Liver (tissue), 9 donors: ENCODE results near the gene PRELID2. TPM values are rescaled to one million over a fixed set of nuclear protein-coding genes. Genes with fewer than 3 reads are reported as not detected.

ENCODE experiments used
- DNase-seq: peaks from one replicate; pipeline ENCODE4 v3.0.0-alpha.2; 2017; ENCODE audit warnings: low spot score
- H3K27ac ChIP-seq, 2 donors: one replicate each; pipeline ENCODE4 v1.7.0; 2013; ENCODE audit warnings: inconsistent platforms in 2 of 2, low read length in 2 of 2, control low read depth in 1 of 2, low read depth in 1 of 2, mild to moderate bottlenecking in 1 of 2
- H3K27me3 ChIP-seq, 4 donors: one replicate each; pipeline versions ENCODE4 v1.6.1 to v1.7.0; 2013; ENCODE audit warnings: low read length in 3 of 4, inconsistent platforms in 1 of 4, mild to moderate bottlenecking in 1 of 4, moderate library complexity in 1 of 4; ENCODE audit not compliant: control insufficient read depth in 4 of 4, insufficient read depth in 4 of 4
- H3K36me3 ChIP-seq, 4 donors: one replicate each; pipeline versions ENCODE4 v1.6.1 to v1.7.0; 2013; ENCODE audit warnings: low read length in 3 of 4, mild to moderate bottlenecking in 3 of 4, low read depth in 1 of 4, moderate library complexity in 1 of 4; ENCODE audit not compliant: control insufficient read depth in 4 of 4, insufficient read depth in 3 of 4
- H3K4me1 ChIP-seq, 4 donors: one replicate each; pipeline versions ENCODE4 v1.6.1 to v1.7.0; 2013; ENCODE audit warnings: low read length in 3 of 4, mild to moderate bottlenecking in 3 of 4, moderate library complexity in 1 of 4; ENCODE audit not compliant: control insufficient read depth in 4 of 4, insufficient read depth in 4 of 4
- H3K4me3 ChIP-seq, 3 donors: one replicate each; pipeline versions ENCODE4 v1.6.1 to v1.7.0; 2013; ENCODE audit warnings: low read length in 3 of 3, control low read depth in 1 of 3, low read depth in 1 of 3, mild to moderate bottlenecking in 1 of 3
- H3K9ac ChIP-seq, 2 donors: one replicate each; pipeline ENCODE4 v1.7.0; 2013; ENCODE audit warnings: low read length in 2 of 2, mild to moderate bottlenecking in 2 of 2, moderate library complexity in 2 of 2, control low read depth in 1 of 2, low read depth in 1 of 2
- H3K9me3 ChIP-seq, 4 donors: one replicate each; pipeline versions ENCODE4 v1.6.1 to v1.7.0; 2013; ENCODE audit warnings: low read length in 3 of 4; ENCODE audit not compliant: control insufficient read depth in 4 of 4
- EGR1 ChIP-seq, 2 donors: IDR thresholded peaks; 2 replicates each; pipeline ENCODE4 v1.6.1; 2016 to 2018; ENCODE audit warnings: antibody characterized with exemption in 2 of 2, low read depth in 2 of 2
- FOXA1 ChIP-seq: IDR thresholded peaks from 2 replicates; pipeline ENCODE4 v1.6.1; 2016; ENCODE audit warnings: antibody characterized with exemption
- FOXA2 ChIP-seq: IDR thresholded peaks from 2 replicates; pipeline ENCODE4 v1.6.1; 2016; ENCODE audit warnings: antibody characterized with exemption
- GABPA ChIP-seq, 2 donors: IDR thresholded peaks in 1 of 2; conservative IDR thresholded peaks in 1 of 2; 2 replicates each; pipeline ENCODE4 v1.6.1; 2016; ENCODE audit warnings: antibody characterized with exemption in 2 of 2, mild to moderate bottlenecking in 1 of 2, moderate library complexity in 1 of 2
- HNF4A ChIP-seq, 2 donors: conservative IDR thresholded peaks; 2 replicates each; pipeline ENCODE4 v1.6.1; 2016; ENCODE audit warnings: antibody characterized with exemption in 2 of 2, mild to moderate bottlenecking in 2 of 2
- HNF4G ChIP-seq: IDR thresholded peaks from 2 replicates; pipeline ENCODE4 v1.6.1; 2016; ENCODE audit warnings: antibody characterized with exemption
- JUND ChIP-seq, 2 donors: IDR thresholded peaks; 2 replicates each; pipeline ENCODE4 v1.6.1; 2016; ENCODE audit warnings: antibody characterized with exemption in 2 of 2
- NR2F2 ChIP-seq: IDR thresholded peaks from 2 replicates; pipeline ENCODE4 v1.6.1; 2016; ENCODE audit warnings: antibody characterized with exemption
- RAD21 ChIP-seq, 2 donors: IDR thresholded peaks; 2 replicates each; pipeline ENCODE4 v1.6.1; 2016; ENCODE audit warnings: antibody characterized with exemption in 2 of 2, mild to moderate bottlenecking in 2 of 2
- RXRA ChIP-seq, 2 donors: IDR thresholded peaks; 2 replicates each; pipeline ENCODE4 v1.6.1; 2017 to 2018; ENCODE audit warnings: antibody characterized with exemption in 2 of 2, mild to moderate bottlenecking in 1 of 2
- SP1 ChIP-seq: IDR thresholded peaks from 2 replicates; pipeline ENCODE4 v1.6.1; 2018; ENCODE audit warnings: antibody characterized with exemption, mild to moderate bottlenecking
- TAF1 ChIP-seq: conservative IDR thresholded peaks from 2 replicates; pipeline ENCODE4 v1.6.1; 2016; ENCODE audit warnings: antibody characterized with exemption, mild to moderate bottlenecking
- YY1 ChIP-seq: IDR thresholded peaks from 2 replicates; pipeline ENCODE4 v1.6.1; 2016; ENCODE audit warnings: antibody characterized with exemption, mild to moderate bottlenecking
- WGBS: extraction: QIAGEN DNeasy Blood & Tissue Kit; methylation state at CpG from one replicate; pipeline ENCODE4 v1.1.7; 2013; 5-methylcytosine and 5-hydroxymethylcytosine counted together
- polyA plus RNA-seq, 2 donors: library from polyadenylated mRNA; stranded (reverse) in 1 of 2; unstranded in 1 of 2; fragments of 200-250 nt in 1 of 2; fragments of >200 nt in 1 of 2; fragmentation: Nextera tagmentation in 1 of 2; extraction: Ambion mirVana in 1 of 2; gene quantifications; one replicate each; pipeline versions ENCODE4 v1.2.1 to v1.2.3, GENCODE V29; 2013 to 2015
- total RNA-seq, 2 donors: library from RNA; depleted of rRNA; stranded (reverse); fragments of >200 nt; gene quantifications; one replicate each; pipeline ENCODE4 v1.2.3, GENCODE V29; 2014
- TF ChIP-seq, protein P1 (sequence below): IDR thresholded peaks from 2 replicates; pipeline ENCODE4 v1.6.1; 2016; ENCODE audit warnings: antibody characterized with exemption
- TF ChIP-seq, protein P2 (sequence below): fragments of 150-350 bp; IDR thresholded peaks from 2 replicates; pipeline ENCODE4 v1.5.1; 2017; ENCODE audit warnings: improper control_type of control experiment, low read depth, low read length; ENCODE audit not compliant: missing input control
- TF ChIP-seq, protein P3 (sequence below): IDR thresholded peaks from 2 replicates; pipeline ENCODE4 v1.6.1; 2016; ENCODE audit warnings: antibody characterized with exemption, mild to moderate bottlenecking
- TF ChIP-seq, protein P4 (sequence below): IDR thresholded peaks from 2 replicates; pipeline ENCODE4 v1.6.1; 2016; ENCODE audit warnings: antibody characterized with exemption
- TF ChIP-seq, protein P5 (sequence below): IDR thresholded peaks from 2 replicates; pipeline ENCODE4 v1.6.1; 2016; ENCODE audit warnings: antibody characterized with exemption
- donor health status: healthy.
- donor health status: healthy.
- donor health status: healthy.
- donor health status: healthy.
- donor health status: healthy.

Gene PRELID2
- total and polyA plus RNA-seq, 4 donors = 1.1 to 24.9 (median 4.5) TPM

DNA sequence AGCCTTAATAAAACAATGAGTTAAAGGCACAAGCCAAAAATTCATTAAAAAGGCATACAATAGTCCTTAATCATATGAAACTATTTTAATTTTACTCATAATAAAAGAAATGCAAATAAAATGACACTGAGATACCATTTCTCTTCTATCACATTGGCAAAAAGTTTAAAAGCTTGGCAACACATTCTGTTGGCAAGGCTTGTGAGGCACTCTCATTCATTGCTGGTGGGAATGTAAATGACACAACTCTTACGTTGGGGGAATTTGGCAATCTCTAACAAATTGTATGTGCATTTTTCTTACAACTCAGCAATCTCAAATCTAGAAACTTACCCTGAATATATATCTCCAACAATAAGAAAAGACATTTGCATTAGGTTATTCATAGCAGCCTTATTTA lies 111.6 kb downstream of the PRELID2 start:
- Histone ChIP-seq H3K36me3 (no peaks in the 10 kb centered on the region), H3K27ac (no peak overlapping the region), H3K9me3 (no peaks in the 10 kb centered on the region), H3K9ac (no peak overlapping the region), H3K4me3 (no peak overlapping the region), H3K4me1 (no peaks in the 10 kb centered on the region), H3K27me3 (no peaks in the 10 kb centered on the region)
- WGBS = 73% methylated on average over 1 of the region's 1 CpG
- no peak for TF ChIP-seq FOXA1
- TF ChIP-seq RAD21 (IDR thresholded peaks at IDR 0.05) = no peak
- TF ChIP-seq, protein P1, sequence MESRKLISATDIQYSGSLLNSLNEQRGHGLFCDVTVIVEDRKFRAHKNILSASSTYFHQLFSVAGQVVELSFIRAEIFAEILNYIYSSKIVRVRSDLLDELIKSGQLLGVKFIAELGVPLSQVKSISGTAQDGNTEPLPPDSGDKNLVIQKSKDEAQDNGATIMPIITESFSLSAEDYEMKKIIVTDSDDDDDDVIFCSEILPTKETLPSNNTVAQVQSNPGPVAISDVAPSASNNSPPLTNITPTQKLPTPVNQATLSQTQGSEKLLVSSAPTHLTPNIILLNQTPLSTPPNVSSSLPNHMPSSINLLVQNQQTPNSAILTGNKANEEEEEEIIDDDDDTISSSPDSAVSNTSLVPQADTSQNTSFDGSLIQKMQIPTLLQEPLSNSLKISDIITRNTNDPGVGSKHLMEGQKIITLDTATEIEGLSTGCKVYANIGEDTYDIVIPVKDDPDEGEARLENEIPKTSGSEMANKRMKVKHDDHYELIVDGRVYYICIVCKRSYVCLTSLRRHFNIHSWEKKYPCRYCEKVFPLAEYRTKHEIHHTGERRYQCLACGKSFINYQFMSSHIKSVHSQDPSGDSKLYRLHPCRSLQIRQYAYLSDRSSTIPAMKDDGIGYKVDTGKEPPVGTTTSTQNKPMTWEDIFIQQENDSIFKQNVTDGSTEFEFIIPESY = no peak
- no peak for TF ChIP-seq TAF1
- TF ChIP-seq, protein P2, sequence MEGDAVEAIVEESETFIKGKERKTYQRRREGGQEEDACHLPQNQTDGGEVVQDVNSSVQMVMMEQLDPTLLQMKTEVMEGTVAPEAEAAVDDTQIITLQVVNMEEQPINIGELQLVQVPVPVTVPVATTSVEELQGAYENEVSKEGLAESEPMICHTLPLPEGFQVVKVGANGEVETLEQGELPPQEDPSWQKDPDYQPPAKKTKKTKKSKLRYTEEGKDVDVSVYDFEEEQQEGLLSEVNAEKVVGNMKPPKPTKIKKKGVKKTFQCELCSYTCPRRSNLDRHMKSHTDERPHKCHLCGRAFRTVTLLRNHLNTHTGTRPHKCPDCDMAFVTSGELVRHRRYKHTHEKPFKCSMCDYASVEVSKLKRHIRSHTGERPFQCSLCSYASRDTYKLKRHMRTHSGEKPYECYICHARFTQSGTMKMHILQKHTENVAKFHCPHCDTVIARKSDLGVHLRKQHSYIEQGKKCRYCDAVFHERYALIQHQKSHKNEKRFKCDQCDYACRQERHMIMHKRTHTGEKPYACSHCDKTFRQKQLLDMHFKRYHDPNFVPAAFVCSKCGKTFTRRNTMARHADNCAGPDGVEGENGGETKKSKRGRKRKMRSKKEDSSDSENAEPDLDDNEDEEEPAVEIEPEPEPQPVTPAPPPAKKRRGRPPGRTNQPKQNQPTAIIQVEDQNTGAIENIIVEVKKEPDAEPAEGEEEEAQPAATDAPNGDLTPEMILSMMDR = no peak
- no peak for TF ChIP-seq EGR1 (IDR thresholded peaks at IDR 0.05; ENCODE audit: low read depth in 2 of 2)
- TF ChIP-seq, protein P3, sequence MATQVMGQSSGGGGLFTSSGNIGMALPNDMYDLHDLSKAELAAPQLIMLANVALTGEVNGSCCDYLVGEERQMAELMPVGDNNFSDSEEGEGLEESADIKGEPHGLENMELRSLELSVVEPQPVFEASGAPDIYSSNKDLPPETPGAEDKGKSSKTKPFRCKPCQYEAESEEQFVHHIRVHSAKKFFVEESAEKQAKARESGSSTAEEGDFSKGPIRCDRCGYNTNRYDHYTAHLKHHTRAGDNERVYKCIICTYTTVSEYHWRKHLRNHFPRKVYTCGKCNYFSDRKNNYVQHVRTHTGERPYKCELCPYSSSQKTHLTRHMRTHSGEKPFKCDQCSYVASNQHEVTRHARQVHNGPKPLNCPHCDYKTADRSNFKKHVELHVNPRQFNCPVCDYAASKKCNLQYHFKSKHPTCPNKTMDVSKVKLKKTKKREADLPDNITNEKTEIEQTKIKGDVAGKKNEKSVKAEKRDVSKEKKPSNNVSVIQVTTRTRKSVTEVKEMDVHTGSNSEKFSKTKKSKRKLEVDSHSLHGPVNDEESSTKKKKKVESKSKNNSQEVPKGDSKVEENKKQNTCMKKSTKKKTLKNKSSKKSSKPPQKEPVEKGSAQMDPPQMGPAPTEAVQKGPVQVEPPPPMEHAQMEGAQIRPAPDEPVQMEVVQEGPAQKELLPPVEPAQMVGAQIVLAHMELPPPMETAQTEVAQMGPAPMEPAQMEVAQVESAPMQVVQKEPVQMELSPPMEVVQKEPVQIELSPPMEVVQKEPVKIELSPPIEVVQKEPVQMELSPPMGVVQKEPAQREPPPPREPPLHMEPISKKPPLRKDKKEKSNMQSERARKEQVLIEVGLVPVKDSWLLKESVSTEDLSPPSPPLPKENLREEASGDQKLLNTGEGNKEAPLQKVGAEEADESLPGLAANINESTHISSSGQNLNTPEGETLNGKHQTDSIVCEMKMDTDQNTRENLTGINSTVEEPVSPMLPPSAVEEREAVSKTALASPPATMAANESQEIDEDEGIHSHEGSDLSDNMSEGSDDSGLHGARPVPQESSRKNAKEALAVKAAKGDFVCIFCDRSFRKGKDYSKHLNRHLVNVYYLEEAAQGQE = no peak
- TF ChIP-seq, protein P4, sequence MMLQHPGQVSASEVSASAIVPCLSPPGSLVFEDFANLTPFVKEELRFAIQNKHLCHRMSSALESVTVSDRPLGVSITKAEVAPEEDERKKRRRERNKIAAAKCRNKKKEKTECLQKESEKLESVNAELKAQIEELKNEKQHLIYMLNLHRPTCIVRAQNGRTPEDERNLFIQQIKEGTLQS = no peak
- TF ChIP-seq YY1 = no peak
- no peak for TF ChIP-seq SP1
- TF ChIP-seq HNF4A (conservative IDR thresholded peaks at IDR 0.05) = no peak
- no peak for TF ChIP-seq FOXA2
- no peak for TF ChIP-seq NR2F2
- no peak for TF ChIP-seq JUND (IDR thresholded peaks at IDR 0.05)
- TF ChIP-seq, protein P5, sequence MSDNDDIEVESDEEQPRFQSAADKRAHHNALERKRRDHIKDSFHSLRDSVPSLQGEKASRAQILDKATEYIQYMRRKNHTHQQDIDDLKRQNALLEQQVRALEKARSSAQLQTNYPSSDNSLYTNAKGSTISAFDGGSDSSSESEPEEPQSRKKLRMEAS = no peak
- no peak for TF ChIP-seq GABPA (IDR thresholded peaks at IDR 0.05 in 1 of 2, conservative IDR thresholded peaks at IDR 0.05 in 1 of 2)
- no peak for TF ChIP-seq RXRA (IDR thresholded peaks at IDR 0.05)
- no peak for TF ChIP-seq HNF4G
- DNase-seq = no peak
